ENCODE measurements around the gene RERE.

The RERE gene

DNA sequence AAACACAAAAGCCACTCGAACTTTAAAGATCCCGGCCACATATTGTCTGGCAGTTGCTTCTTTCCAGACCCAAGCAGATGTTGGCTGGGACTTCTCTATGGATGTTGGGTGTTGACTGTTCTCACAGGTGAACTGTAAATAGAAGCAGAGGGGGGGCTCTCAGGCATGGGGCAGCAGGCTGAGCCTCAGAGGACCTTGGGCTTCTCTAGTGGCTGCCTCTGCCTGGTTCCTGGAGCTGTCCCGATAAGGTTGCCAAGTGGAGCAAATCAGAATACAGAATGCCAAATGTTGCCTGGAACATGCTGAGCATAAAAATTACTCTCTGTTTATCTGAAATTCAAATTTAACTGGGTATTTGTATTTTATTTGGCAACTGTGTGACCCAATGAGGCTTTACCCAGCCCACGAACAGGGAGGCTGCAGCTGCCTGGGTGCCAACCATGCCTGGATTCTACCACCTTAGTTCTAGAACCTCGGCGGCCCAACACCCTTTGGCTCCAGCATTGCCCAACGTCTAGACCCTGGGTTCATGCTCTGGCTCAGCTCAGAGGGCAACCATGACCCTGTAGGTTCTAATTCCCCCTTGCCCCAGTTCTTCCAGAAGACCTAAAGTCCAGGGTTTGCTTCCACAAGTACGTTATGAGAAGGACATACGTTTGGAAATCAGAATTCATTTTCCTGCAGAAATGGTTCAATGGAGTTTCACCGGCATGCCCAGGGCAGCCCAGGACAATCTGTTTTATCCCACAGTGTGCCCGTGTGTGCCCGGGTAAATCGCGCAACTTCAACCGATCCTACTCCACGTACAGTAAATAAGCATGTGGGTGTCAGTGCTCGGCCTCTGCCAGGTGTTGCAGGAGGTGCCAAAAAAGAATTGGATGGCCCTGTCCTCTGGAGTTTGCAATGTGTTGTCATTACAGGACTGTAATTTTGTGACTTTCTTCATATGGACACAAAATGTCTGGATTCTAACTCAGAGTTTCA, 504.9 kb downstream of the RERE start:
- no peak for DNase-seq

DNA sequence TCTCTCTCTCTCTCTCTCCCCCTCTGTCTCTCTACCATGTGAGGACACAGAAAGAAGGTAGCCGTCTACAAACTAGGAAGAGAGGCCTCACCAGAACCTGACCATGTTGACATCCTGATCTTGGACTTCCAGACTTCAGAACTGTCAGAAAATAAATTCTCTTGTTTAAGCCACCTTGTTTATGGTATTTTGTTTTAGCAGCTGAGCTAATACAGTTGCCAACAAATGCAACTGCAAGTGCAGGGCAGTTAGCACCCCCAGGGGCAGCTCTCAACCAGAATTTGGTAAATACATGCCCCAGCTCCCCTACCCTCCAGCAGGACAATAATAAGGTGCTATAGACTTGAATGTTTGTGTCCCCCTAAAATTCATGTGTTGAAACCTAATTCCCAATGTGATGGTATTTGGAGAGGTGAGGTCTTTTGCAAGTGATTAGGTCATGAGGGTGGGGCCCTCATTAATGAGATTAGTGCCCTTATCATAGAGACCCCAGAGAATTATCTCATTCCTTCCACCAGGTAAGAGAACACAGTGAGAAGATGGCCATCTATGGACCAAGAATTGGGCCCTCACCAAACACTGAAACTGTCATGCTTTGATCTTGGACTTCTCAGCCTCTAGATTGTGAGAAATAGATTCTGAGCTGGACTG, 506.2 kb downstream of the RERE start:
- DNase-seq = no peak

DNA sequence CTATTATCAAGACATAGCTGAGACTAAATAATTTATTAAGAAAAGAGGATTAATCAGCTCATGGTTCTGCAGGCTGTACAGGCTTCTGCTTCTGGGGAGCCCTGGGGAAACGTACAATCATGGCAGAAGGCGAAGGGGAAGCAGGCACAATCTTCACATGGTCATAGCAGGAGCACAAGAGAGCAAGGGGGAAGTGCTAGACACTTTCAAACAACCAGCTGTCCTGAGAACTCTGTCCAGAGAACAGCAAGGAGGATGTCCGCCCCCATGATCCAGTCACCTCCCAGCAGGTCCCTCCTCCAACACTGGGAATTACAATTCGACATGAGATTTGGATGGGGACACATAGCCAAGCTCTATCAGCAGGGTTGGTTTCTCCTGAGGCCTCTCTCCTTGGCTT, 509.8 kb downstream of the RERE start:
- no peak for DNase-seq

DNA sequence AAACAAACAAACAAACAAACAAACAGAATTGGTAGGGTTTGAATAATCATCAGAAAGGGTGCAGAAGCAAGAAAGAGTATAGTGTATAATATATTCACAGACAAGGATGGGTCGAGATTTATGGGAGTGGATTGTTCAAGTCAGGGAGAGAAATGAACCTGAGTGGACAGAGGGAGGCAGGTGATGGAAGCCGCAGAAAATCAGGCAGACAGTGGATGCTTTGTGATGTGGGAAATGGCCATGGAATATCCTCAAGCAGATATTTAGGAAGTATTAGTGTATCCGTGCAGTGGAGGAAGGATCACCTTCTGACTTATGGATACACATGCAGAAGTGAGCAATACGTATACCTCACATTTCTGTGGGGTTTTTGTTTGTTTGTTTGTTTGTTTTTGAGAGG, 513.6 kb downstream of the RERE start:
- no peak for DNase-seq

DNA sequence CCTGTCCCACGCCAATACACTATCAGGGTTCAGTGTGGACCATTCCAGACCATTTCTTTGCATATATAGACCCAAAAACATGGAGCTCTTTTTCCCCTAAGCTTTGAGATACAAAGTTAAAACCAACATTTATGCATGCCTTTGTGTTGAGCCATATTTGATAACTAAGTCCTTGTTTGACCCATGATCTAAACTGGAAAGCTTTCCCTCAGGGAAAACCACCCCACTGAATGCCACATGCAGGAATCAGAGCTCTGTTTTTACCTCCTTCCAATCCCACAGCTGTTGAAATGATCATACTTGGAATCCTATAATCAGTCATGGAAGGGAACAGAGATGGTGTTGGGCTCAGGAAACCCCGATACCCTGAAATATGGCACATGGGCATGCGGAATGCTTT, 514.3 kb downstream of the RERE start:
- no peak for DNase-seq
